H1 (cell line): ENCODE measurements around the gene BTG2. TPM values are rescaled to one million over a fixed set of nuclear protein-coding genes. Genes with fewer than 3 reads are reported as not detected.
A peak's percentile ranks its signal among the peaks of the same experiment; 100 is the strongest.

Source experiments
- CTCF ChIA-PET: fragments of 300-600 bp; sonication (Branson Sonifier 250); formaldehyde crosslinking; loops from one replicate; lab custom pipeline; 2021; ENCODE audit not compliant: partially characterized antibody; lab: Charles Lee
- POLR2A ChIA-PET: fragments of 300-600 bp; sonication (Branson Sonifier 250); formaldehyde crosslinking; loops from one replicate; lab custom pipeline; 2021; ENCODE audit warnings: inconsistent platforms; ENCODE audit not compliant: partially characterized antibody; lab: Charles Lee
- DNase-seq, 2 experiments: peaks; one replicate each; pipeline versions ENCODE4 v3.0.0 to v3.0.0-alpha.2; 2010 to 2022; ENCODE audit warnings: low spot score in 2 of 2, low read depth in 1 of 2, mixed read lengths in 1 of 2
- FAIRE-seq: peaks from 2 replicates; lab custom pipeline; 2011; peaks lifted over from hg19 to GRCh38; lab: Jason Lieb, UNC
- H2AFZ ChIP-seq: 2 replicates; pipeline ENCODE4 v1.8.1; 2012; ENCODE audit warnings: low read length, inconsistent platforms
- H2AK5ac ChIP-seq: 2 replicates; pipeline ENCODE4 v1.6.1; 2013; ENCODE audit warnings: low read depth, low read length
- H2BK120ac ChIP-seq: replicated peaks from 2 replicates; pipeline ENCODE3; 2013; ENCODE audit warnings: low read depth, low read length, inconsistent platforms
- H2BK12ac ChIP-seq: 2 replicates; pipeline ENCODE4 v1.6.1; 2013; ENCODE audit warnings: low read depth, low read length
- H2BK15ac ChIP-seq: 2 replicates; pipeline ENCODE4 v1.6.1; 2013; ENCODE audit warnings: low read length
- H2BK20ac ChIP-seq: 2 replicates; pipeline ENCODE4 v1.6.1; 2013; ENCODE audit warnings: low read length
- H2BK5ac ChIP-seq: 2 replicates; pipeline ENCODE4 v1.6.1; 2013; ENCODE audit warnings: low read depth, low read length
- H3K14ac ChIP-seq: 2 replicates; pipeline ENCODE4 v1.6.1; 2013; ENCODE audit warnings: inconsistent platforms; ENCODE audit not compliant: insufficient read length
- H3K18ac ChIP-seq: 2 replicates; pipeline ENCODE4 v1.6.1; 2013; ENCODE audit warnings: low read length; ENCODE audit errors: extremely low read depth
- H3K23ac ChIP-seq: 2 replicates; pipeline ENCODE4 v1.6.1; 2013; ENCODE audit warnings: inconsistent platforms; ENCODE audit not compliant: insufficient read length
- H3K23me2 ChIP-seq: 2 replicates; pipeline ENCODE4 v1.6.1; 2013; ENCODE audit warnings: low read depth, low read length
- H3K27ac ChIP-seq: 2 replicates; pipeline ENCODE4 v1.6.1; 2011; ENCODE audit warnings: low read depth, low read length, inconsistent platforms
- H3K27me3 ChIP-seq, 4 experiments: replicated peaks in 1 of 4; 1 replicate in 1 of 4; 2 replicates in 3 of 4; pipeline versions ENCODE4 v1.6.1 to v1.8.1; 2011 to 2013; ENCODE audit warnings: low read length in 3 of 4, mild to moderate bottlenecking in 3 of 4, inconsistent platforms in 2 of 4, mixed read lengths in 2 of 4, moderate library complexity in 1 of 4; ENCODE audit not compliant: control insufficient read depth in 3 of 4, insufficient read depth in 3 of 4; ENCODE audit errors: extremely low read depth in 1 of 4
- H3K36me3 ChIP-seq, 4 experiments: 2 replicates each; pipeline versions ENCODE4 v1.6.1 to v1.8.1; 2011 to 2013; ENCODE audit warnings: mild to moderate bottlenecking in 4 of 4, low read length in 3 of 4, moderate library complexity in 2 of 4, control low read depth in 1 of 4, inconsistent platforms in 1 of 4; ENCODE audit not compliant: insufficient read depth in 4 of 4, control insufficient read depth in 2 of 4
- H3K4ac ChIP-seq: replicated peaks from 2 replicates; pipeline ENCODE3; 2013; ENCODE audit warnings: low read length, low read depth, mixed read lengths, inconsistent platforms; ENCODE audit not compliant: insufficient read length
- H3K4me1 ChIP-seq, 4 experiments: replicated peaks in 1 of 4; 1 replicate in 1 of 4; 2 replicates in 3 of 4; pipeline versions ENCODE4 v1.6.1 to v1.8.1; 2011 to 2013; ENCODE audit warnings: low read length in 3 of 4, inconsistent platforms in 2 of 4, mixed read lengths in 1 of 4; ENCODE audit not compliant: insufficient read depth in 4 of 4, control insufficient read depth in 3 of 4
- H3K4me2 ChIP-seq, 2 experiments: 2 replicates each; pipeline versions ENCODE4 v1.6.1 to v1.8.1; 2011 to 2013; ENCODE audit warnings: low read depth in 2 of 2, low read length in 2 of 2, control low read depth in 1 of 2, inconsistent platforms in 1 of 2, mild to moderate bottlenecking in 1 of 2; ENCODE audit not compliant: insufficient read depth in 1 of 2
- H3K4me3 ChIP-seq, 4 experiments: fragments of 200-600, 300-600 bp in 1 of 4; sonication (generic), shearing (Covaris generic), sonication (Bioruptor Twin) in 1 of 4; 2 replicates each; pipeline versions ENCODE4 v1.5.1 to v1.8.1; 2011 to 2016; ENCODE audit warnings: low read length in 4 of 4, low read depth in 3 of 4, control low read depth in 2 of 4, inconsistent platforms in 2 of 4, mild to moderate bottlenecking in 2 of 4, mixed read lengths in 1 of 4, moderate library complexity in 1 of 4; ENCODE audit not compliant: insufficient read depth in 2 of 4; ENCODE audit errors: extremely low read depth in 1 of 4
- H3K56ac ChIP-seq: replicated peaks from 2 replicates; pipeline ENCODE3; 2013; ENCODE audit warnings: low read depth, mild to moderate bottlenecking, mixed read lengths, low read length, inconsistent platforms; ENCODE audit not compliant: insufficient read length
- H3K79me1 ChIP-seq: 2 replicates; pipeline ENCODE4 v1.6.1; 2013; ENCODE audit warnings: low read depth, low read length, control low read depth
- H3K79me2 ChIP-seq, 2 experiments: 2 replicates each; pipeline versions ENCODE4 v1.6.1 to v1.8.1; 2012 to 2013; ENCODE audit warnings: low read length in 2 of 2, mild to moderate bottlenecking in 2 of 2, inconsistent platforms in 1 of 2; ENCODE audit not compliant: insufficient read depth in 2 of 2, control insufficient read depth in 1 of 2
- H3K9ac ChIP-seq, 4 experiments: replicated peaks in 1 of 4; 1 replicate in 1 of 4; 2 replicates in 3 of 4; pipeline versions ENCODE4 v1.6.1 to v1.8.1; 2011 to 2013; ENCODE audit warnings: low read depth in 3 of 4, low read length in 3 of 4, control low read depth in 2 of 4, mild to moderate bottlenecking in 2 of 4, moderate library complexity in 2 of 4, inconsistent platforms in 1 of 4; ENCODE audit errors: extremely low read depth in 1 of 4
- H3K9me3 ChIP-seq, 2 experiments: 2 replicates each; pipeline versions ENCODE4 v1.6.1 to v1.8.1; 2012 to 2013; ENCODE audit warnings: mild to moderate bottlenecking in 2 of 2, moderate library complexity in 2 of 2, control low read depth in 1 of 2, inconsistent platforms in 1 of 2, low read depth in 1 of 2, low read length in 1 of 2, mixed read lengths in 1 of 2; ENCODE audit not compliant: insufficient read depth in 2 of 2
- H4K20me1 ChIP-seq, 2 experiments: replicated peaks in 1 of 2; 2 replicates each; pipeline versions ENCODE3 to v1.8.1; 2011 to 2013; ENCODE audit warnings: inconsistent platforms in 2 of 2, low read length in 2 of 2, mild to moderate bottlenecking in 1 of 2; ENCODE audit not compliant: insufficient read depth in 2 of 2, control insufficient read depth in 1 of 2
- H4K5ac ChIP-seq: 2 replicates; pipeline ENCODE4 v1.6.1; 2013; ENCODE audit warnings: low read length, low read depth, mixed read lengths, inconsistent platforms; ENCODE audit not compliant: insufficient read length
- H4K8ac ChIP-seq: 2 replicates; pipeline ENCODE4 v1.8.0; 2013; ENCODE audit warnings: mild to moderate bottlenecking, moderate library complexity, low read length, inconsistent platforms; ENCODE audit not compliant: insufficient read depth; ENCODE audit errors: extremely low read depth
- H4K91ac ChIP-seq: replicated peaks from 2 replicates; pipeline ENCODE3; 2013; ENCODE audit warnings: low read length, mixed read lengths, inconsistent platforms; ENCODE audit not compliant: insufficient read length
- ASH2L ChIP-seq: fragments of 200-600, 300-600 bp; sonication (generic); IDR thresholded peaks from one replicate; pipeline ENCODE4 v1.7.1; 2017; ENCODE audit warnings: low read length
- BACH1 ChIP-seq: IDR thresholded peaks from 2 replicates; pipeline ENCODE4 v1.6.1; 2012; ENCODE audit warnings: low read length, improper control_type of control experiment
- EZH2 ChIP-seq: fragments of 200-600 bp; sonication (generic); IDR thresholded peaks from 2 replicates; pipeline ENCODE4 v1.7.1; 2012; ENCODE audit warnings: low read depth, mild to moderate bottlenecking, moderate library complexity, low read length, inconsistent platforms; ENCODE audit not compliant: severe bottlenecking
- GABPA ChIP-seq: IDR thresholded peaks from 2 replicates; pipeline ENCODE4 v1.6.1; 2011; ENCODE audit warnings: mild to moderate bottlenecking, low read length, moderate library complexity, borderline replicate concordance; ENCODE audit not compliant: insufficient read depth
- KDM5A ChIP-seq: fragments of 200-600 bp; IDR thresholded peaks from 2 replicates; pipeline ENCODE4 v1.7.1; 2012; ENCODE audit warnings: mild to moderate bottlenecking, low read length, inconsistent platforms, mixed read lengths
- NRF1 ChIP-seq: IDR thresholded peaks from 2 replicates; pipeline ENCODE4 v1.6.1; 2011; ENCODE audit warnings: mild to moderate bottlenecking, low read depth, low read length, improper control_type of control experiment
- SAP30 ChIP-seq: fragments of 300-600 bp; sonication (generic); IDR thresholded peaks from 2 replicates; pipeline ENCODE4 v1.7.1; 2012; ENCODE audit warnings: low read length, moderate library complexity, mild to moderate bottlenecking, inconsistent platforms; ENCODE audit not compliant: insufficient read depth, insufficient replicate concordance
- TAF1 ChIP-seq: IDR thresholded peaks from 2 replicates; pipeline ENCODE4 v1.6.1; 2011; ENCODE audit warnings: mild to moderate bottlenecking, low read depth, low read length
- TCF12 ChIP-seq: IDR thresholded peaks from 2 replicates; pipeline ENCODE4 v1.6.1; 2011; ENCODE audit warnings: low read depth, mild to moderate bottlenecking, low read length
- WGBS, 2 experiments: shearing (Covaris generic) in 1 of 2; methylation state at CpG; one replicate each; pipeline versions ENCODE4 v1.1.6 to v1.1.7; 2013 to 2015; ENCODE audit warnings: low lambda C conversion rate in 2 of 2, mixed read lengths in 2 of 2, inconsistent platforms in 1 of 2, low coverage in 1 of 2, missing lambda C conversion rate in 1 of 2; ENCODE audit not compliant: insufficient replicate concordance in 2 of 2, insufficient coverage in 1 of 2, insufficient read length in 1 of 2; ENCODE audit errors: extremely low coverage in 1 of 2, missing lambda C conversion rate in 1 of 2; 5-methylcytosine and 5-hydroxymethylcytosine counted together
- polyA plus RNA-seq, 7 experiments: library from polyadenylated mRNA; depleted of rRNA in 3 of 7; stranded (reverse) in 5 of 7; unstranded in 2 of 7; fragments of >200 nt in 5 of 7; fragments of 200-250 nt in 2 of 7; gene quantifications; 1 replicate in 5 of 7; 2 replicates in 1 of 7; 4 replicates in 1 of 7; pipeline versions ENCODE4 v1.2.1 to v1.2.3, GENCODE V29; 2011 to 2013; ENCODE audit warnings: missing spikeins in 2 of 7, mixed read lengths in 2 of 7
- total RNA-seq: library from RNA; stranded (reverse); fragmentation: NEBNext Ultra II Directional; extraction: Animal tissue kit (Norgen Biotek cat#: 25700); gene quantifications from 2 replicates; pipeline ENCODE4 v1.2.1, GENCODE V29; 2021

Gene BTG2
- total and polyA plus RNA-seq, 2 of the 8 experiments (the other 6 are each of a cell fraction or from before 2014, with no cell fraction given): 4.8 to 11.0 TPM

- Histone ChIP-seq H3K23ac (no peak overlapping the region), H3K36me3 (no peaks in the 10 kb centered on the region; a peak in 1 of 8 replicates), H3K27ac (no peak overlapping the region), H3K14ac (no peak overlapping the region), H2BK120ac (no peak overlapping the region), H3K4me1 (peaks cover 14 to 33% (median 18%) of the 10 kb centered on the region in 4 experiments), H3K4me3 (peak overlapping the region in 3 of 4 experiments; percentile 7 to 92 (median 26); a peak in 3 of 8 replicates), H4K8ac (no peak overlapping the region), H3K23me2 (peaks cover 13% of the 10 kb centered on the region), H2AK5ac (no peak overlapping the region), H3K4ac (no peak overlapping the region), H3K27me3 (peaks cover 45 to 89% (median 80%) of the 10 kb centered on the region in 4 experiments), H3K56ac (no peak overlapping the region), H3K4me2 (peak overlapping the region; percentile 71 to 82), H4K5ac (no peak overlapping the region), H2BK12ac (no peak overlapping the region), H3K79me2 (no peaks in the 10 kb centered on the region), H2AFZ (no peak overlapping the region), H2BK15ac (no peak overlapping the region), H3K79me1 (no peaks in the 10 kb centered on the region), H3K9ac (no peak overlapping the region), H3K18ac (no peak overlapping the region), H2BK20ac (no peak overlapping the region), H3K9me3 (no peaks in the 10 kb centered on the region), H4K91ac (no peak overlapping the region), H4K20me1 (peaks cover 6 to 27% of the 10 kb centered on the region in 2 experiments), H2BK5ac (no peak overlapping the region)
- DNase-seq (no peak), FAIRE-seq (no peak)
- WGBS, 2 experiments: 43% methylated on average over 5 of the region's 5 CpGs; no CpG with 5 or more reads in 1 of the 2 experiments
- ChIA-PET CTCF (interaction anchor here (0.8 to 9.3 kb wide), 17 partner anchors 9 to 499 kb away, joined by 3 to 123 read pairs (median 8); no protein-coding TSS in a partner anchor), POLR2A (interaction anchor here (0.9 to 3.2 kb wide), 11 partner anchors 8 to 488 kb away, joined by 3 to 11 read pairs (median 5); no protein-coding TSS in a partner anchor)
- TF ChIP-seq BACH1 (no peak), EZH2 (peak; percentile 34), KDM5A (no peak), TAF1 (no peak), NRF1 (no peak), GABPA (no peak), SAP30 (no peak), ASH2L (peak; percentile 34), TCF12 (no peak)
Observed at GRCh38 chr1:203308328-203308922, 3.1 kb downstream of the BTG2 start.
